Adrenal gland (tissue), 5 donors: ENCODE results near the gene NABP2.

Source experiments
- CTCF ChIP-seq, 6 experiments: fragments of 450-650 bp in 4 of 6; fragments of 200-600 bp in 2 of 6; sonication (generic) in 1 of 6; IDR thresholded peaks; 1 replicate in 5 of 6; 2 replicates in 1 of 6; pipeline versions ENCODE4 v1.5.1 to v1.8.0; 2016 to 2021; ENCODE audit warnings: antibody characterized with exemption in 6 of 6, mild to moderate bottlenecking in 2 of 6, moderate library complexity in 1 of 6
- POLR2A ChIP-seq, 2 donors: fragments of 450-650 bp; IDR thresholded peaks; one replicate each; pipeline ENCODE4 v1.6.1; 2017; ENCODE audit warnings: antibody characterized with exemption in 2 of 2, mild to moderate bottlenecking in 2 of 2, moderate library complexity in 1 of 2
- donor health status: DM: no; HTN: no; CAD: no.

GRCh38 chr12:56267443-56268071 lies 43.4 kb downstream of the NABP2 start:
- TF ChIP-seq CTCF (IDR thresholded peaks at IDR 0.05) (no peak), POLR2A (IDR thresholded peaks at IDR 0.05) (peak in 1 of 2 donors; percentile 20)
